Tibial artery (tissue), 4 donors: ENCODE measurements around the gene ROR1.

Experiments used
- DNase-seq, 2 donors: peaks; one replicate each; pipeline ENCODE4 v3.0.0-alpha.2; 2019
- H3K27ac ChIP-seq, 2 donors: fragments of 200-600 bp; sonication (generic) in 1 of 2; 1 replicate in 1 of 2; 2 replicates in 1 of 2; pipeline ENCODE4 v1.5.1; 2018 to 2019; ENCODE audit warnings: mild to moderate bottlenecking in 1 of 2
- H3K27me3 ChIP-seq, 2 donors: fragments of 200-600 bp; sonication (generic) in 1 of 2; one replicate each; pipeline versions ENCODE4 v1.5.1 to v1.6.0; 2016 to 2019
- H3K36me3 ChIP-seq, 3 donors: fragments of 200-600 bp; sonication (generic) in 2 of 3; one replicate each; pipeline ENCODE4 v1.5.1; 2016 to 2019; ENCODE audit warnings: mild to moderate bottlenecking in 2 of 3
- H3K4me1 ChIP-seq, 4 donors: fragments of 200-600 bp; sonication (generic) in 2 of 4; 1 replicate in 3 of 4; 2 replicates in 1 of 4; pipeline ENCODE4 v1.5.1; 2016 to 2019
- H3K4me3 ChIP-seq, 2 donors: fragments of 200-600 bp; sonication (generic) in 1 of 2; 1 replicate in 1 of 2; 2 replicates in 1 of 2; pipeline ENCODE4 v1.5.1; 2018 to 2019; ENCODE audit warnings: mild to moderate bottlenecking in 2 of 2
- H3K9me3 ChIP-seq, 3 donors: fragments of 200-600 bp; sonication (generic) in 1 of 3; one replicate each; pipeline ENCODE4 v1.5.1; 2016 to 2019
- CTCF ChIP-seq, 2 experiments: fragments of 200-600 bp in 1 of 2; fragments of 450-650 bp in 1 of 2; IDR thresholded peaks; one replicate each; pipeline ENCODE4 v1.5.1; 2017 to 2019; ENCODE audit warnings: antibody characterized with exemption in 2 of 2, mild to moderate bottlenecking in 1 of 2, moderate library complexity in 1 of 2
- intact Hi-C: fragments of 100-400 bp; cut with DNase I; formaldehyde crosslinking; loops from one replicate; pipeline ENCODE4 v1.15.0; 2023; ENCODE audit warnings: low total_unique reads

Gene ROR1

DNA sequence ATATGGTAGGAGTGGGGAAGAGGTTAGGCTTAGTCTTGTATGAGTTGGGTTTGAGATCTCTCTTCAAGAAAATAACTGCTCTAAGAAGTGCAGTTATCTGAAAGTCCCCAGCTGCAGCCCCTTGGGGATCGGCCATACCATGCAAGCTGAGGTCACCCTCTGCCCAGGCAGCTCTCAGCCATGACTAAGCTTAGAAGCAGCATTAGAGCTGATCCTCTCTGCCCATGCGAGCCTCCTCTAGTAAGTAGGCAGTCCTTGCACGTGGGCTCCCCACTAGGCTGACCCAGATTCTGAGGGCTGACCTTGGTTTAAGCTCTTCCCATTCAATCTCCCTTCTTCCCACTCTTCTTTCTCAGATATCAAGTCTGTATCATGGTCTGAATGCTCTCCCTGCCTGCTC, 308.6 kb downstream of the ROR1 start:
- no peaks in the 10 kb centered on the region for H3K36me3 ChIP-seq
- no peaks in the 10 kb centered on the region for H3K27me3 ChIP-seq
- intact Hi-C loops, result loop anchor here (5.0 kb wide), 1 partner anchor 260 kb away; no protein-coding TSS in a partner anchor
- H3K27ac ChIP-seq, result no peak overlapping the region
- no peak overlapping the region for H3K4me3 ChIP-seq
- H3K4me1 ChIP-seq, result peaks cover 0 to 68% (median 24%) of the 10 kb centered on the region in 4 donors
- TF ChIP-seq CTCF (IDR thresholded peaks at IDR 0.05), result no peak
- H3K9me3 ChIP-seq, result no peaks in the 10 kb centered on the region
- DNase-seq, result no peak

GRCh38 chr1:64084451-64084850, 310.6 kb downstream of the ROR1 start:
- DNase-seq, result no peak
- H3K9me3 ChIP-seq, result no peaks in the 10 kb centered on the region
- no peaks in the 10 kb centered on the region for H3K36me3 ChIP-seq
- H3K4me3 ChIP-seq, result no peak overlapping the region
- intact Hi-C loops, result loop anchor here (5.0 kb wide), 1 partner anchor 262 kb away; no protein-coding TSS in a partner anchor
- H3K4me1 ChIP-seq, result peaks cover 0 to 79% (median 29%) of the 10 kb centered on the region in 4 donors
- H3K27me3 ChIP-seq, result no peaks in the 10 kb centered on the region
- TF ChIP-seq CTCF (IDR thresholded peaks at IDR 0.05), result no peak
- peak overlapping the region in 1 of 2 donors; percentile 13 for H3K27ac ChIP-seq

DNA sequence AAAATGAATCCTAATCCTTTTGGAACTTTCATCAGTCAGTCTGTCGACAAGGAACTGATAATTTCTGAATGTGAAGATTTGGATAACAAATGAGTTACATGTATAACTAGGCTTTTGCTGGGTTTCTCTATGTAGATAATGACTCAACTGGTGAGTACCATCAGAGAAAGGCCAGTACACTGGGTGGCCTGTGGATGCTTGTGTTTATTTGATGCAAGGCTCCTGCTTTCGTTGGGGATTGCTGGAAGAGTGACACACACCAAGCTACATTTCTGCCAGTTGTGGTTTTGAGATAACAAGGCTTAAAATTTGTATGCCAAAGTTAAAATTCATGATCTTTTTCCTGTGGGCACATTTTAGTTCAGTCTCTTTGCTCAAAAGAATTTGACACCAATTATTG, 314.0 kb downstream of the ROR1 start:
- H3K4me1 ChIP-seq, result peaks cover 0 to 57% (median 24%) of the 10 kb centered on the region in 4 donors
- H3K4me3 ChIP-seq, result no peak overlapping the region
- DNase-seq, result no peak
- H3K27me3 ChIP-seq, result no peaks in the 10 kb centered on the region
- TF ChIP-seq CTCF (IDR thresholded peaks at IDR 0.05), result no peak
- H3K9me3 ChIP-seq, result no peaks in the 10 kb centered on the region
- H3K27ac ChIP-seq, result peak overlapping the region; percentile 9 to 23
- H3K36me3 ChIP-seq, result no peaks in the 10 kb centered on the region
- intact Hi-C loops, result no loop called here

GRCh38 chr1:64090436-64090835, 316.6 kb downstream of the ROR1 start:
- no peaks in the 10 kb centered on the region for H3K36me3 ChIP-seq
- no peaks in the 10 kb centered on the region for H3K9me3 ChIP-seq
- H3K4me3 ChIP-seq, result no peak overlapping the region

GRCh38 chr1:64092851-64093371, 319.1 kb downstream of the ROR1 start:
- H3K4me3 ChIP-seq, result no peak overlapping the region
- intact Hi-C loops, result no loop called here
- no peak for DNase-seq

More at GRCh38 chr1:64090436-64090835, 316.6 kb downstream of the ROR1 start:
- intact Hi-C loops, result no loop called here
- Histone ChIP-seq H3K27ac (no peak overlapping the region), H3K4me1 (peaks cover 0 to 49% (median 18%) of the 10 kb centered on the region in 4 donors), H3K27me3 (no peaks in the 10 kb centered on the region)
- no peak for TF ChIP-seq CTCF (IDR thresholded peaks at IDR 0.05)
- DNase-seq, result no peak

More at GRCh38 chr1:64092851-64093371, 319.1 kb downstream of the ROR1 start:
- no peaks in the 10 kb centered on the region for H3K9me3 ChIP-seq
- no peaks in the 10 kb centered on the region for H3K36me3 ChIP-seq
- no peak for TF ChIP-seq CTCF (IDR thresholded peaks at IDR 0.05)
- H3K27me3 ChIP-seq, result no peaks in the 10 kb centered on the region
- peak overlapping the region; percentile 50 to 58 for H3K27ac ChIP-seq
- peaks cover 0 to 33% (median 17%) of the 10 kb centered on the region in 4 donors for H3K4me1 ChIP-seq
